Fibroblast of peridontal ligament (primary cell): ENCODE data around the gene UCP3.
"Not testable (repeated sequence)": the region's sequence is repeated elsewhere in the genome, so short reads cannot be mapped to it uniquely, and the experiment has no call there.

Experiments used
- DNase-seq: peaks from one replicate; pipeline ENCODE4 v3.0.0-alpha.2; 2010; ENCODE audit errors: extremely low read depth

Gene UCP3

DNA sequence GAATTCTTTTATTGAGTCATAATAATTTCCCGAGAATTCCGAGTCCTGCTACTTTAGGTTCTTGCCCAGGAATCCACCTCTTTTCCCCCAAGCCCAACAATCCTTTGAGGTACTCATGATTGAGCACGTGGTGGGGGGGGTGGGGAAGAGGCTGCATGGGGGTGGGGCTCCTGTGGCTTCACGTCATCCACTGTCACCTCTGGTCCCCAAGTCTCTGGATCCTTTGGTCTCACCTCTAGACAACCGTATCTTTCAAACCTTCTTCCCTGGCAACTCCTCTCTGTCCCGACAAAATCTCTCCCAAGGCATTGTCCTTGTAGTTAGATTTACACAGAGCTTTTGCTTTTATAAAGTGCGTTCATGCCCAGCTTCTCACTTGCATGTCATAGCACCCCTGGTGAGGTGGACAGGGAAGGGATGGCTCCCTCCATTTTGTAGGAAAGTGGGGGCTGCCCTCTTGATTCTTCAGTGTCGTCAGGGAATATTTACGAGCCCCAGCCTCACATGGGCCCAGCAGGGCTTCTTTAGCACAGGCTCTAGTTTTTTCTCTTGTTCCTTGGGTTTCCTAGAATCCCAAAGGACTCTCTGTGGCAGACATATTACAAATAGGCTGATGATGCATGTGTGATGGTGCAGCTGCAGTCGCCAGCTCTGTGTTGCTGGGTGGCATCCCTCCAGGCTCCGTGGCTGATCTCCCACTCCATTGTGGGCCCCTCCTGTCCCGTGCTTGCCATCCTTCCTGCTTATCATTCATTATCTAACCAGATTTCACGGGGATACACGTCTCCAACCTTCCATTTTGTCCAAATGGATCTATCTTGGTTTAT lies 8.4 kb downstream of the UCP3 start:
- DNase-seq = no peak

DNA sequence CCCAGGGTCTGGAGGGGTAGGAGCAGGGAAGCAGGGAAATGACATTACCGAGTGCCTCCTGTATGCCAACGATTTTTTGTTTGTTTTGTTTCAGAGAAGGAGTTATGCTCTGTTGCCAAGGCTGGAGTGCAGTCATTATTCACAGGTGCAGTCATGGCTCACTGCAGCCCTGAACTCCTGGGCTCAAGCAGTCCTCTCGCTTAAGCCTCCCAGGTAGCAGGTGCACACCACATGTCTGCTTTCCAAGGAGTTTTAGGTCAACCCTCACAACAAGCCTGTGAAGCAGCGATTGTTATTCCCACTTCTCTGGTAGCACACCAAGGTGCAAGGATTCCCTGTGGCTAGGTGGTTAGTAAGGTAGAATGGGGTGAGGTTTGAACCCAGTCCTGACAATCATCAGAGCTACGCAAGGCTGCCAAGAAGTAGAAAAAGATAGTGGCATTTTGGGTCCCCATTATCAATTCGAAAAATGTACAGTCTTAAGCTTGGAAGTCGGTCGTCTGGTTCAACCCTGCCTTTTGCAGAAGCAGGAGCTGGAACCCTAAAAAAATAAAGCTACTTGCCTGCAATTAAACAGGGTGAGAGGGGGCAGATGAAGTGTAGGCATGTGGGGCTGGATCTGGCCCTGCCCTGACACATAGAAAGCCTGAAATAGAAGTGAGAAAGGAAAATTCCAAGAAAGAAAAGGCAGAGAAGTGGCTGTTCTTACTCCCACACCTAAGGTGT lies 9.1 kb downstream of the UCP3 start:
- DNase-seq = no peak

DNA sequence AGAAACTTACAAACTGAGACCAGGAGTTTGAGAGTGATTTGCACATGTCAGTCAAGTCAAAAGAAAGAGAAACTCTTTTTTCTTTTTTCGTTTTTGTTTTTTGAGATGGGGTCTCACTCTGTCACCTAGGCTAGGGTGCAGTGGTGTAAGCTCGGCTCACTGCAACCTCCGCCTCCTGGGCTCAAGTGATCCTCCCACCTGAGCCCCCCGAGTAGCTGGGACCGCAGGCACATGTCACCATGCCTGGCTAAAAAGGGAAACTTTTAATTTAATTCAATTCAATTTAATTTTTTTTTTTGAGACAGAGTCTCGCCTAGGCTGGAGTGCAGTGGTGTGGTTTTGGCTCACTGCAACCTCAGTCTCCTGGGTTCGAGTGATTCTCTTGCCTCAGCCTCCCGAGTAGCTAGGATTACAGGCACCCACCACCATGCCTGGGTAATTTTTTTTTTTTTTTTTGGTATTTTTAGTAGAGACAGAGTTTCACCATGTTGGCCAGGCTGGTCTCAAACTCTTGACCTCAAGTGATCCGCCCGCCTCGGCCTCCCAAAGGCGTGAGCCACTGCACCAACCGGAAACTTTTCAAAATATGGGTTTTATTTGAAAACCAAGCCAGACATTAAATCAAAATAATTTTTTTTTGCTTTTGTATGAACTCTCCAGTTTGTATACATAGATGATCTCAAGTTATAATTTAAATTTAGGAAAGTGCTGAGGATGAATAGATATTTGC lies 9.9 kb downstream of the UCP3 start:
- no peak for DNase-seq

DNA sequence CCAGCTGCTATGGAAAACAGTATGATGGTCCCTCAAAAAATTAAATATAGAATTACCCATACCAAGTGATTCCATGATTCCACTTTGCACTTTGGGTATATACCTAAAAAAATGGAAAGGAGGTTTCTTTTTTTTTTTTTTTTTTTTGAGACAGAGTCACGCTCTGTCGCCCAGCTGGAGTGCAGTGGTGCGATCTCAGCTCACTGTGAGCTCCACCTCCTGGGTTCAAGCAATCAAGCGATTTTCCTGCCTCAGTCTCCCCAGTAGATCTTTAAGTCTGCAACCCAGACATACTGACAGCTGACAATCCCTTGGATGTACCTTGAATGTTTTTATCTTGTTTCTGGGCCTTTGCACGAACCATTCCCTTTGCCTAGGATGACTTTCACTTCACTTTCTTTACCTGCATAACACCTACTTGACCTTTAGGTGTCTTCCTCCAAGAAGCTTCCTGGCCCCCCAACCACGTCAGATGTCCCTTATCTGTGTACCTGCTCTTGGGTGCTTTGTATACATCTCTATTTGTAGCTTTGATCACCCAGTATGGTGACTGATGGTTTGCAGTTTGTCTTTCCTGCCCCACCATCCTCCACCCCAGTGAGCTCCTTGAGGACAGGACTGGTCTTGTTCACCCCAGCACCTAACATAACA lies 11.6 kb downstream of the UCP3 start:
- no peak for DNase-seq

DNA sequence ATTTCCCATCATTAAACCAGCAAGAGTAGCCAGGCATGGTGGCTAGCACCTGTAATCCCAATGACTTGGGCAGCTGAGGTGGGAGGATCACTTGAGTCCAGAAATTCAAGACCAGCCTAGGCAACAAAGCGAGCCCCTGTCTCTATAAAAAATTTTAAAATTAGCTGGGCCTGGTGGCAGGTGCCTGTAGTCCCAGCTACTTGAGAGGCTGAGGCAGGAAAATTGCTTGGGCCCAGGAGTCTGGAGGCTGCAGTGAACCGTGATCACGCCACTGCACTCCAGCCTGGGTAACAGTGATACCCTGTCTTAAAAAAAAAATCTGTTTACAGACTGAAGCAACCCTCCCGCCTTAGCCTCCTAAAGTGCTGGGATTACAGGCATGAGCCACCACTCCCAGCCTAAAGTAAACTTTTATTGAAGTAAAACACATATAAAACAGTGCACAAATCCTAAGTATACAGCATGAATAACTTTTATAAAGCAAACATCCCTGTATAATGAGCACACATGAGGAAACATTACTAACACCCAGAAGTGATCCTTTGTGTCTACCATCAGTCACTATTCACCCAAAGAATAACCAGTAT lies 12.6 kb downstream of the UCP3 start:
- no peak for DNase-seq

DNA sequence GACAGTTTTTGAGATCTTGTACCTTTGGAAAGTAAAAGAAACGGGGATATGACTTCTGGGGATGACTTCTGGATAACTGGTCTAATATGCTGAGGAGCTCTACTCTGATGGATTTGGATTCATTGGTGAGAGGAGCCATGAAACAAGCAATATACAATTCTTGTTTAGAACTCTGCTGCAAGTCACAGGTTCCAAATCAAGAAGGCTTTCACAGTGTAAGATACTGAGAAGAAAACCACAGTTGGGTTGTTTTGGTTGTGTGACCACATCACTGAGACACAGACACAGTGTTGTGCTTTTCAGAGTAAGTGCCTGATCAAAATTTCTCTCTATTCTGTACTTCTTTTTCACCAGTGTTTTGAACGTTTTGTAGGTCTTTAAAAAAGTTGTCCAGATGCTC lies 13.2 kb downstream of the UCP3 start:
- no peak for DNase-seq

DNA sequence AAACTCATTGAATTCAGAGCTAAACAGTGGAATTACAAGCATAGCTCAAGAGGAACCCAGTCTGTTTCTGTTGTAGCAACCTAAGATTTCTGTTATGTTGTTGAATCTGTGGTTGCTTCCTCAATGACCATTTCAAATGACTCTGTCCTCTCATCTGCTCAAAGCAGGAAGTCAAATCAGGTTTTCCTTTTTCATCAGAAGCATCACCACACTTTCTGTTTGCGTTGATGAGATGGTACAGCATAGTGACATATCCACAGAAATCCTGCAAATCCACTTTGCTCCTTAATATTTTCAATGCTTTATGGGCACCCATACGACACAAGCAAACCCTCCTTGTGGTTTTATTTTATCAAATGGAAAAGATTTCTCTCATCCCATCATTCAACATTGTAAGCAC lies 13.6 kb downstream of the UCP3 start:
- peak; percentile 25 for DNase-seq

DNA sequence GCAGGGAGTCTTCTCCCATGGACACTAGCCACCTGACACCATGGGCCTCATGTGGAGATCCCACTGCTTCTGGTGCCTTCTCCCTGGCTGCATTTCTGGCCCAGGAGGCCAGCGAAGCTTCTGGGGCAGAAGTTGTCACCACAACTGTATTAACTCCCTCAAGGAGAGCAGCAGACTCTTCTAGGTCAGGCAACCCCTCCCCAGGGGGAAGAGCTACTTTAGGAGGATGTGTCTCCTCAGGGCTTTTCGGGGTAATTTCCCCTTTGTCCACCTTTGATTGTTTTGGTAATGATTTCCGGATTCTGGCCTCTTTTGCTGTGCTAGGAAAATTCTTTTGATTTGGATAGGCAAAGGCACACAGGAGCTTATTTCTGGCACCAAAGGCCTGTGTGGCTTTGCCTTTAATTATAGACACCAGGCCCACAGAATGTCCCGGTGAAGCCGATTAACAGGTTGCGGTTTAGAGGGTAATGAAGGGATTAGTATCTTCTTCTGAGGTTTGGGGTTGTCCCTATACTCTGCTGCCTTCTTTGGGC lies 17.3 kb downstream of the UCP3 start:
- DNase-seq = no peak

DNA sequence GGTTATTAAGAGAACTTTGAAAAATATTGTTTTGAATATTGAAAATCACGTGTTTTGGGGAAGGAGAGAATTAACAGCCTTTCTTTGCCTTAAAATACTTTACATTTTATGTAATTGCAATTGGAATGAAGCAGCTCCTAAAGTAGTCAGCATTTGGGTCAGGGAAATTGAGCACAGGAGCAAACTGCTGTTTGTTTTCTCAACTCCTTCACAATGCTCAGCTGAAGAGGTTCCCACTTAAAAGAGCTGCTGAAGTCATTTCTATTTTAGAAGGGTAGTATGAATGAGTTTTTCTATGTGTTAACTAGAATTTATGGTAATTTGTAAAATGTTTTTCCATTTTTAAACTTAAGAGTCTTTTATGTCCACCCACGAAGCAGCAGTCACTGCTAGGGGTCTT lies 18.2 kb downstream of the UCP3 start:
- no peak for DNase-seq

DNA sequence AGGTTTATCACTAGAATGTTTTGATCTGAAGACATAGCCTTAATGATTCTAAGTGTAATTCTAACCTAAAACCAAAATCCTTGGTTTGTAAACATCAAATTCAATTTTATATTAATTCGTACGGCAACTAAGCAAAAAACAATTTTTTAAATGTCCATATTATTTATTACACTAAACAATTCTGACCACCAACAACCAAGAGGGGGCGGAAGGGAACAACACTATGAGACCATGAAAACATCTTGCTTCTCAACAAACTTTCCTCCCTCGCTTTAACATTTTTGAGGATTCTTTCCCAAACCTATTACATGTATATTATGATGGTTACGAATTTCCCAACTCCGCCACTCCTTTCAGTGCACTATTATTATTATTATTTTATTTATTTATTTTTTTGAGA lies 19.7 kb downstream of the UCP3 start:
- DNase-seq = peak; percentile 54

DNA sequence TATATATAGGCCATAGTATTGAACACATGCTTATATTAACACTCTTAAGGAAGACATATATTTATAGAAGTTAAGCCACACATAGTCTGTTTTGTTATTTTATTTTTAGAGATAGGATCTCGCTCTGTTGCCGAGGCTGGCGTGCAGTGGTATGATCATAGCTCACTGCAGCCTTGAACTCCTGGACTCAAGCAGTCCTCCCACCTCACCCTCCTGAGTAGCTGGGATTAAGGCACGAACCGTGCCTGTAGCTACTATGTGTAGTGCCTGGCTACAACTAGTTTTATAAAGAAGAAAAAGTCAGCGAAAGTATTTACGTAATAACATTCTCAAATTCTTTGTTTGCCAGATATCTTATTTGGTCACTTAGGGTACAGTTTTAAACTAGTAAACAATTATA lies 20.7 kb downstream of the UCP3 start:
- no peak for DNase-seq

DNA sequence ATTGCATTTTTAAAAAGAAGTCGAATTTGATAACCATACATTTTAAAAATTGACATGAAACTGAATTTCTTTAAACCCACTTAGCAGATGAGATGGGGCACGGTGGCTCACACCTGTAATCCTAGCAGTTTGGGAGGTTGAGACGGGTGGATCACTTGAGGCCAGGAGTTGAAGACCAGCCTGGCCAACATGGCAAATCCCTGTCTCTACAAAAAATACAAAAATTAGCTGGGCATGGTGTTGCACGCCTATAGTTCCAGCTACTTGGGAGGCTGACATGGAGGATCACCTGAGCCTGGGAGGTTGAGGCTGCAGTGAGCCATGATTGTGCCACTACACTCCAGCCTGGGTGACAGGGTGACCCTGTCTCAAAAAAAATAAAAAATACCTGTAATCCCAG lies 23.2 kb downstream of the UCP3 start:
- not testable (repeated sequence) for DNase-seq

DNA sequence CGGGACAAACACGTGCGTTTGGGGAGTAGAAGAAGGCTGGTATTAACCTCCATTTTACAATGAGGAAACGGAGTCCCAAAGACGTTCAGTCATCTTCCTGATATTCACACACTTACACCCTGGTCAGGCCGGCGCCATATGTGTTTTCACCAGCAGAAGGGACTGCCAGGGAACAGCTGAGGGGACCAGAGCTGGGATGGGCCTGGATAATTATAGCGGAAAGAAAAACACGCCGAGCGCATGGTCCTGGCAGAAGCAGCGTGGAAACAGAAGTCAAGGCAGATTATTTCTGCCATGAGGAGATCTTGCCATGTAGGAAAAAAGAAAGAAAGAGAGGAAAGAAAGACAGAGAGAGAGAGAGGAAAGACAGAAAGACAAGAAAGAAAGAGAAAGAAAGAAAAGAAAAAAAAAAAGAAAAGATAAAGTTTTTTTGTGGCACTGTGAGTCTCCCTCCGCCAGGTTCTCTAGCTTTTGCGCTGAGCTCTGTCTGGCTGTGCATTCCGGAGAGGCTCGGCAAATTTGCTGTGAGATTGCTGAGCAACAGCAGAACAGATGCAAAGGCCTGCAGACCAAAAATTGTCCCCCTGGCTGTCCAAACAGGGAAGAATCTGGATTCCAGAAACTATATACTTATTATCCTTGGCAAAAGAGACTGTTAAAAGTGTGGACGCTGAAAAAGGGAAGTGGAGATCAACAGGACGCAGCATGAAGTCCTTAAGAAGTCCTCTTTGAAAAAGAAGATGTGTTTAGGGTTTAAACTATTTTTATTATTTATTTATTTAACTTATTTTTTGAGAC lies 24.9 kb downstream of the UCP3 start:
- DNase-seq = no peak

DNA sequence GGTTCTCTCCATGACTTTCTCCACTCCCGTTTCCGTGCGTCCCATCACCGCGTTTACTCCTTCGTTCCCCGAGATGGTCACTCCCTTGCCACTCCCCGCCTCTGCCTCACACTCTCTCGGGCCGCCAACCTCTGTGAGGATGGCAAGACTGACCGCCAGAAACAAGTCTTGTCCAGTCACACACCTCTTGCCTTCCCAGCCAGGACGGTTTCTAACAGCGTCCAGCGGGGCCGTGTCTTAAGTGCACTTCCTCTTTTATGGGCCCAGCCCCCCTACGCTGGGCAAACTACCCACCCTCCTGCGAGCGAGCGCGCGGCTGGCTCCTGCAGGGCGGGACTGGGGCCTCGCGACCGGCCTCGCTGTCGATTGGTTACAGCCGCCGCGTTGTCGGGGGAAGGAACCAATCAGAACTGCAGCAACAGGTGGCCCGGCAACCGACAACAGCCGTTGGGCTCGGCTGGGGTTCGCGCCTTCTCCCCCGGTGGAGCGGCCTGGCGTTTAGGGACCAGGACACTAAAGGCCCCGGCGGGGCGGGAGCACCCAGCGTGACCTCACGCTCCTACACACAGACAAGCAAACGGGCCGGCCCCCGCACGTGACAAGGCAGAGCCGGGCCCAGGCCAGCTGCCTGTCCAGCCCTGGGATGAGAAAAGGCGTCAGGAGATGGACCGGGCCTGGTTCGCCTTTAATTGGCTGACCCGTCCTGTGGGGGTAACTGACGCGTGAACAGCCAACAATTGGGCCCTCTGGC lies 25.7 kb downstream of the UCP3 start:
- DNase-seq = peak; percentile 69

DNA sequence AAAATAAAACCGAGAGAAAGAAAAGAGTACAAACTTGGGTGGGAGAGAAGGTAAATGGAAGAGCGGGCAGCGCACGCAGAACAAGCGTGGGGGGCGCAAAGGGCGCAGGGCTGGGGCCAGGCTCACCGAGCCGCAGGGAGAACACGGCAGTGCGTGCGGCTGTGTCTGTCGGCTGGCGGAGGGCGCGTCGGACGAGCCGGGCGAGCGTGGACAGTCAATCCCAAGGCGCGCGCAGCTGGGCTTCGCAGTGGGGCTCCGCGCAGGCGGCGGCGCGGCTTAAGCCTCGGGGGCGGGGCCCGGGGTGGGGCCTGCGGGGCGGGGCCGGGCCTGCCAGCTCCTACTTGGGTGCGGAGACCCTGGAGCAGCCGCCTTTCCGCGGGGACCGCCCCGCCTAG lies 26.3 kb downstream of the UCP3 start, which contains the start of gene UCP2:
Gene UCP2, minus strand, starts transcription at position 249 of the 395 bp plus-strand sequence. CDS start 4,465 bp downstream, outside the sequence.
- DNase-seq = no peak

DNA sequence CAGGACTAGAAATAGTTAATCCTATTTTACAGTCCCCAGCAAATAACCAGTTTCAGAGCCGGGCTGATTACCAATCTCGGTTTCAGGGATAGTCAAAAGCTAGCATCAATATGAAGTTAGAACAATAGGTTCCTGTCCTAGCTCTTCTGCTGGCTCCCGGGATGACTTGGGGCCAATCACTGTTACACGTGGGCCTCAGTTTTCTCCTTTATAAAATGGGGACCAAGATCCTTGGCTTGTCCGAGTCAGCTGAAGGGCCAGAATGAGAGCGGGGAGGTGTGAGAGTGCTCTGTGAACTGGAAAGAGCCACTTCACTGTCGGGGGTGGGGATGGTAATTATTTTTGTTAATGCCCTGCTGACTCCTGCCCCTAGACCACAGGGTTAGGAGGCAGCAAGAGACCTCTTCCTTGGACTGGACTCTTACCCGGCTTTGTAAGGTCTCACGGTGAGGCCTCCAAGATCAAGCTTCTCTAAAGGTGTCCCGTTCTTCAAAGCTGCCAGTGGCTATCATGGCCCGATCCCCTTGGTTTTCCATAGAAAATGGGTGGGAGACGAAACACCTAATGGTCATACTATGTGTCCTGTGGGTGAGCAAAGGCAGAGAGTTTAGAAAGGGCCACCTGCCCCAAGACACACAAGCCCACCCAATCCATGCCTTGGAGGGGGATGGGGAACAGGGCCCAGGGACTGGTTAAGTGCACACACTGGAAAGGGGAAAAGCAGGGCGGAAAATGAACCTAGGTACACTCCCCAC lies 27.7 kb downstream of the UCP3 start:
- DNase-seq = no peak

DNA sequence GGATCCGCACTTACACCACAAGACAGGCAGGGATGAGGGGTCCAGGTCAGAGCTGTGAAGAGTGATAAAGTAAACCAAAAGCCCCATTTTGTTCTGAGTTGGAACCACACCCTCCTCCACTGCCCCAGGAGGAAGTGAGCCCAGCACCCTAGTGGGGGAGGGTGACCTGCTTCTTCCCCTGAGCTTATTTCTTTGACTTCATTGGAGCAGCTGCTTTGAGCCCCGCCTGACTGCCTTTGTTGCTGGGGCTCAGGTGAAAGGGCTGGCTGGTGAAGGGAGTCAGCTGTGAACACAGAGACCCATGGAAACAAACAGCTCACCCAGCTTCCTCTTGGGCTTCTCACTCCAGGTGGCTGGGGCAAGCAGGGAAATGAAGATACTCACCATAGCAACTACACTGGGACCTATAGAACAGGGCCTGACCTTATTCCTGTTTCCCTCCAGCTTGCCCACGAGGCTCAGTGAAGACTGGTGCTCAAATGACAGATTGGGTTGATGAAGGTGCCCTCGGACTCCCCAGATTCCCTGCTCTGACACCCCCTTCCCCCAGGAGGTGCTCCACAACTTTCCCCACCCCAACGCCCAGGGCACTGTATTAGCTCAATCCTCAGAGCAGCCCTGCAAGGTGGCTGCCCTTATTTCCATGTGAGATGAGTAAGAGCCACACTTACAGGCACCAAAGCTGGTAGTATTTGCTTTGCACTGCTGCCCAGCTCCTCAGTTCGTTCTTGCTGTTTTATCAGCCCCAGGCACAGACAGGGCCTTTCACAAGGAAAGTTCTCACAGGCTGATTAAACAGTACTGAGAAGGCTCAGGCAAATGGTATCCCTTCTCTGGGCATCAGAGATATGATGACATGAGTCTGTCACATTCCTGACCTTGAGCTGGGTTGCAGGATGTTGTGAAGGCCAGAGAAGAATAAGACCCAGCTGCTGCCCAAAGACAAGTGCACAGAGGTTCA lies 28.6 kb downstream of the UCP3 start:
- no peak for DNase-seq

DNA sequence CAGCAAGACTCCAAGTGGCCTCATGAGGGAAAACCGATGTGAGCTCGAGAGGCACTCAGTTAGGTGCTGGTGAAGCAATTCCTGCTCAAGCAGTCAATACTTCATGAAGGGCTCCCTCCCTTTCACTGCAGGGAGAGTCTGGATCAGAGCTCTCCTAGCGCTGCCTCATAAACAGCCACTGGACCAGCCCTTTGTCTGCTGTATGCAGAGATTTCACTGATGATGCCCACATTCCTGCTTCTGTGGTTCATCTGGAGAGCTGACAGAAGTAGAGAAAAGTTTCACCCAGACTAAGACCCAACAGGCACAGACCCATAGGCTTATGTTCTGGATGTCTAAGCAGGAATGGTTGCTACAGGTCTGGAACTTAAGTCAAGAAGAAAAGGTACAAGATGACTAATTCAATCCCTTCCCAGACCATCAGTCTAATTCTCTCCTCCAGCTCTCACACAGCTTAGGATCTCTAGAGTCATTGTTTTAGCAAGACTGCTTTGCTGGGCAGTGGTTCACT lies 30.3 kb downstream of the UCP3 start:
- peak; percentile 35 for DNase-seq
